ENCODE results near the gene EIF2B1.
"Not testable (repeated sequence)": the region's sequence is repeated elsewhere in the genome, so short reads cannot be mapped to it uniquely, and the experiment has no call there.

The EIF2B1 gene

DNA sequence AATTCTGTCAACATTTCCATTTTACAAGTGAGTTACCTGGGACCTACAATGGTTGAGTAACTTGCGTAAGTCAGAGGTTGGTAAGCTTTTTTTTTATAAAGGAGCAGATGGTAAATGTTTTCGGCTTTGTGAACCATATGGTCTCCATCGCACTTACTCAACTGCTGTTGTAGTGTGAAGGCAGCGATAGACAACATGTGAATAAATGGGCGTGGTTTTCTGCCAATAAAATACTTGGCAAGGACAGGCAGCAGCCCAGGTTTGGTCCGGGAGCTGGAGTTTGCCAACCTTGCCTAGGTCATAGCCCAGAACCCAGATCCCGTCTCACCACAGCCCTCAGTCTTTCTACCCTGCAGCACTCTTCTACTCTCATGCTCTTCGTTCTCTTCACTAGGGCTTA lies 25.3 kb downstream of the EIF2B1 start:
- no peak for DNase-seq (ENCODE audit: low read depth)
- H3K4me3 ChIP-seq (ENCODE audit: control insufficient read depth, low read depth, low read length), result no peak overlapping the region
- TF ChIP-seq CTCF (IDR thresholded peaks at IDR 0.05; ENCODE audit: control insufficient read depth, insufficient read depth, low read depth, low read length, missing control alignments), result no peak

GRCh38 chr12:123607756-123608155 lies 25.7 kb downstream of the EIF2B1 start:
- no peak for TF ChIP-seq CTCF (IDR thresholded peaks at IDR 0.05; ENCODE audit: control insufficient read depth, insufficient read depth, low read depth, low read length, missing control alignments)
- no peak for DNase-seq (ENCODE audit: low read depth)
- H3K4me3 ChIP-seq (ENCODE audit: control insufficient read depth, low read depth, low read length), result no peak overlapping the region

DNA sequence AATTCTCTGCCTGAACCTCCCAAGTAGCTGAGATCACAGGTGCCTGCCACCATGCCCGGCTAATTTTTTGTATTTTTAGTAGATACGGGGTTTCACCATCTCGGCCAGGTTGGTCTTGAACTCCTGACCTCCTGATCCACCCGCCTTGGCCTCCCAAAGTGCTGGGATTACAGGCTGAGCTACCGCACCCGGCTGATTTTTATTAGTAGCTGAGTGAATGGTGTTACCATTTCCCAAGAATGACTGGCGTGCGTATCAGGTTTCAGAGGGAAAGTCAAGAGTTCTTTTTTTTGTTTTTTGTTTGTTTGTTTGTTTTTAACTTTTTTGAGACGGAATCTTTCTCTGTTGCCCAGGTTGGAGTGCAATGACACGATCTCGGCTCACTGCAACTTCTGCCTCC lies 30.0 kb downstream of the EIF2B1 start:
- H3K4me3 ChIP-seq (ENCODE audit: control insufficient read depth, low read depth, low read length); DNase-seq (ENCODE audit: low read depth): not testable (repeated sequence)

GRCh38 chr12:123602651-123603195 lies 30.8 kb downstream of the EIF2B1 start:
- DNase-seq (ENCODE audit: low read depth), result no peak
- no peak for TF ChIP-seq CTCF (IDR thresholded peaks at IDR 0.05; ENCODE audit: control insufficient read depth, insufficient read depth, low read depth, low read length, missing control alignments)
- H3K4me3 ChIP-seq (ENCODE audit: control insufficient read depth, low read depth, low read length), result peak overlapping the region; percentile 97

- peak; percentile 59 for TF ChIP-seq CTCF (IDR thresholded peaks at IDR 0.05; ENCODE audit: control insufficient read depth, insufficient read depth, low read depth, low read length, missing control alignments)
- H3K4me3 ChIP-seq (ENCODE audit: control insufficient read depth, low read depth, low read length), result peak within 1 kb of the TSS; percentile 97
- no peak for DNase-seq (ENCODE audit: low read depth)
Measured at GRCh38 chr12:123601602-123602489, 31.6 kb downstream of the EIF2B1 start, which contains the start of gene DDX55. TSS of gene DDX55 (plus strand) at chr12:123602099. CDS start at chr12:123602149, 50 bp downstream.

DNA sequence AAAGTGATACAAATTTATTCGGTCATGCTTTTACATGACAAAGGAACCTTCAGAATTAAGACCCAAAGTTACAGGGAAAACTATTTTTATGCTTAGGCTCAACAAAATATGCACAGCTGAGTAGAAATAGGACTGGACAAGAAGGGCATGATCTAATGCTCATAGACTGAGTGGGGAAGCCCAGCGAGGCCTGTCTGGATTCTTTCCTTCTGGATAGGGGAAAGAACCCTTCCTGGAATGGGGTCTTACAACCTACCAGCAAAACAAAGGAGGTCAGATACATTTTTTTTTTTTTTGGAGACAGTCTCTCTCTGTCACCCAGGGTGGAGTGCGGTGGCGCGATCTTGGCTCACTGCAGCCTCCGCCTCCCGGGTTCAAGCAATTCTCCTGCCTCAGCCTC lies 33.8 kb downstream of the EIF2B1 start:
- H3K4me3 ChIP-seq (ENCODE audit: control insufficient read depth, low read depth, low read length), result no peak overlapping the region
- no peak for DNase-seq (ENCODE audit: low read depth)
- no peak for TF ChIP-seq CTCF (IDR thresholded peaks at IDR 0.05; ENCODE audit: control insufficient read depth, insufficient read depth, low read depth, low read length, missing control alignments)

DNA sequence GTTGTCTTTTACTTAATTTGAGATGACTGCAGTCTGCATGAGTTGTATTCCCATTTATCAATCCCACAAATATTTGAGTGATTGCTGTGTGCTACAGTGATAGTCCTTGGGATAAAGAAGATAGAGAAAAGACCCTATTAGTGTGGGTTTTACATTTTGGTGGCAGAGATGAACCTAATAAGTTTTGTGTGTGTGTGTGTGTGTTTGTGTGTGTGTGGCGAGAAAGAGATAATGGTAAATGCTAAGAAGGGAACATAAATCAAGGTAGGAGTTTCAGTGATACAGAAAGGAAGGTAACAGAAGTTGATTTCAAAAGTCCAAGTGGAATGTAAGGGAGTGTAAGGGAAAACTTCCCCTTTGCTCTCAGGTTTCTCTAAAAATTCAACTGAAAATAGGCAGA lies 34.2 kb downstream of the EIF2B1 start:
- no peak for DNase-seq (ENCODE audit: low read depth)
- H3K4me3 ChIP-seq (ENCODE audit: control insufficient read depth, low read depth, low read length), result no peak overlapping the region
- no peak for TF ChIP-seq CTCF (IDR thresholded peaks at IDR 0.05; ENCODE audit: control insufficient read depth, insufficient read depth, low read depth, low read length, missing control alignments)

Data from AG09309 (cell line).